Measurements from ENCODE around the gene CELA1.
"Not testable (repeated sequence)": the region's sequence is repeated elsewhere in the genome, so short reads cannot be mapped to it uniquely, and the experiment has no call there.

The CELA1 gene

GRCh38 chr12:51320695-51321320 is 25.7 kb downstream of the CELA1 start:
- H3K27me3 ChIP-seq (replicated peaks; ENCODE audit: control insufficient read depth, insufficient read depth, low read length, poor library complexity, severe bottlenecking), result no peaks in the 10 kb centered on the region
- no peaks in the 10 kb centered on the region for H3K36me3 ChIP-seq (ENCODE audit: control insufficient read depth, insufficient read depth, low read length)
- peak overlapping the region; percentile 94 for H3K27ac ChIP-seq (ENCODE audit: insufficient read depth, low read length, poor library complexity, severe bottlenecking)
- H3K4me1 ChIP-seq (ENCODE audit: control insufficient read depth, insufficient read depth, low read length, poor library complexity, severe bottlenecking), result peaks cover 71% of the 10 kb centered on the region
- no peak for DNase-seq
- H3K9me3 ChIP-seq (ENCODE audit: control insufficient read depth, low read length), result no peaks in the 10 kb centered on the region
- peak overlapping the region; percentile 68 for H3K4me3 ChIP-seq (ENCODE audit: insufficient read depth, low read depth, low read length, poor library complexity, severe bottlenecking)

GRCh38 chr12:51320311-51320694 is 26.2 kb downstream of the CELA1 start:
- DNase-seq, result no peak
- Histone ChIP-seq H3K4me1 (ENCODE audit: control insufficient read depth, insufficient read depth, low read length, poor library complexity, severe bottlenecking) (peaks cover 75% of the 10 kb centered on the region), H3K27ac (ENCODE audit: insufficient read depth, low read length, poor library complexity, severe bottlenecking) (peak overlapping the region; percentile 94)

GRCh38 chr12:51318846-51319599 is 27.5 kb downstream of the CELA1 start:
- H3K36me3 ChIP-seq (ENCODE audit: control insufficient read depth, insufficient read depth, low read length), result peaks cover 3% of the 10 kb centered on the region
- peaks cover 66% of the 10 kb centered on the region for H3K4me1 ChIP-seq (ENCODE audit: control insufficient read depth, insufficient read depth, low read length, poor library complexity, severe bottlenecking)
- H3K9me3 ChIP-seq (ENCODE audit: control insufficient read depth, low read length), result no peaks in the 10 kb centered on the region
- peak overlapping the region; percentile 35 for H3K4me3 ChIP-seq (ENCODE audit: insufficient read depth, low read depth, low read length, poor library complexity, severe bottlenecking)
- peak overlapping the region; percentile 94 for H3K27ac ChIP-seq (ENCODE audit: insufficient read depth, low read length, poor library complexity, severe bottlenecking)
- peak in 2 of 3 donors; percentile 17 to 26 for DNase-seq
- H3K27me3 ChIP-seq (replicated peaks; ENCODE audit: control insufficient read depth, insufficient read depth, low read length, poor library complexity, severe bottlenecking), result no peaks in the 10 kb centered on the region

More at GRCh38 chr12:51320311-51320694, 26.2 kb downstream of the CELA1 start:
- Histone ChIP-seq H3K36me3 (ENCODE audit: control insufficient read depth, insufficient read depth, low read length) (peaks cover 3% of the 10 kb centered on the region), H3K27me3 (replicated peaks; ENCODE audit: control insufficient read depth, insufficient read depth, low read length, poor library complexity, severe bottlenecking) (no peaks in the 10 kb centered on the region), H3K4me3 (ENCODE audit: insufficient read depth, low read depth, low read length, poor library complexity, severe bottlenecking) (peak overlapping the region; percentile 68), H3K9me3 (ENCODE audit: control insufficient read depth, low read length) (no peaks in the 10 kb centered on the region)

GRCh38 chr12:51318057-51318806 is 28.2 kb downstream of the CELA1 start:
- peak in 1 of 3 donors; percentile 7 for DNase-seq
- not testable (repeated sequence) for H3K9me3 ChIP-seq (ENCODE audit: control insufficient read depth, low read length); H3K27me3 ChIP-seq (replicated peaks; ENCODE audit: control insufficient read depth, insufficient read depth, low read length, poor library complexity, severe bottlenecking); H3K36me3 ChIP-seq (ENCODE audit: control insufficient read depth, insufficient read depth, low read length)
- Histone ChIP-seq H3K4me1 (ENCODE audit: control insufficient read depth, insufficient read depth, low read length, poor library complexity, severe bottlenecking) (peaks cover 62% of the 10 kb centered on the region), H3K27ac (ENCODE audit: insufficient read depth, low read length, poor library complexity, severe bottlenecking) (peak overlapping the region; percentile 94), H3K4me3 (ENCODE audit: insufficient read depth, low read depth, low read length, poor library complexity, severe bottlenecking) (peak overlapping the region; percentile 35)

GRCh38 chr12:51311389-51311788 is 35.1 kb downstream of the CELA1 start:
- Histone ChIP-seq H3K4me1 (ENCODE audit: control insufficient read depth, insufficient read depth, low read length, poor library complexity, severe bottlenecking) (peaks cover 33% of the 10 kb centered on the region), H3K36me3 (ENCODE audit: control insufficient read depth, insufficient read depth, low read length) (peaks cover 44% of the 10 kb centered on the region), H3K9me3 (ENCODE audit: control insufficient read depth, low read length) (no peaks in the 10 kb centered on the region), H3K27me3 (replicated peaks; ENCODE audit: control insufficient read depth, insufficient read depth, low read length, poor library complexity, severe bottlenecking) (no peaks in the 10 kb centered on the region), H3K4me3 (ENCODE audit: insufficient read depth, low read depth, low read length, poor library complexity, severe bottlenecking) (no peak overlapping the region), H3K27ac (ENCODE audit: insufficient read depth, low read length, poor library complexity, severe bottlenecking) (peak overlapping the region; percentile 25)
- no peak for DNase-seq

- Histone ChIP-seq H3K4me3 (ENCODE audit: insufficient read depth, low read depth, low read length, poor library complexity, severe bottlenecking) (no peak overlapping the region), H3K36me3 (ENCODE audit: control insufficient read depth, insufficient read depth, low read length) (peaks cover 60% of the 10 kb centered on the region), H3K9me3 (ENCODE audit: control insufficient read depth, low read length) (no peaks in the 10 kb centered on the region), H3K4me1 (ENCODE audit: control insufficient read depth, insufficient read depth, low read length, poor library complexity, severe bottlenecking) (peaks cover 19% of the 10 kb centered on the region), H3K27ac (ENCODE audit: insufficient read depth, low read length, poor library complexity, severe bottlenecking) (no peak overlapping the region), H3K27me3 (replicated peaks; ENCODE audit: control insufficient read depth, insufficient read depth, low read length, poor library complexity, severe bottlenecking) (no peaks in the 10 kb centered on the region)
- no peak for DNase-seq
Observed at GRCh38 chr12:51307655-51308593, 38.6 kb downstream of the CELA1 start.

- Histone ChIP-seq H3K27ac (ENCODE audit: insufficient read depth, low read length, poor library complexity, severe bottlenecking) (no peak overlapping the region), H3K27me3 (replicated peaks; ENCODE audit: control insufficient read depth, insufficient read depth, low read length, poor library complexity, severe bottlenecking) (no peaks in the 10 kb centered on the region), H3K36me3 (ENCODE audit: control insufficient read depth, insufficient read depth, low read length) (peaks cover 67% of the 10 kb centered on the region), H3K4me3 (ENCODE audit: insufficient read depth, low read depth, low read length, poor library complexity, severe bottlenecking) (no peak overlapping the region), H3K4me1 (ENCODE audit: control insufficient read depth, insufficient read depth, low read length, poor library complexity, severe bottlenecking) (peaks cover 19% of the 10 kb centered on the region), H3K9me3 (ENCODE audit: control insufficient read depth, low read length) (no peaks in the 10 kb centered on the region)
- DNase-seq, result no peak
Observed at GRCh38 chr12:51306507-51306906, 40.0 kb downstream of the CELA1 start.

- DNase-seq; H3K27ac ChIP-seq (ENCODE audit: insufficient read depth, low read length, poor library complexity, severe bottlenecking); H3K4me3 ChIP-seq (ENCODE audit: insufficient read depth, low read depth, low read length, poor library complexity, severe bottlenecking); H3K9me3 ChIP-seq (ENCODE audit: control insufficient read depth, low read length); H3K27me3 ChIP-seq (replicated peaks; ENCODE audit: control insufficient read depth, insufficient read depth, low read length, poor library complexity, severe bottlenecking); H3K4me1 ChIP-seq (ENCODE audit: control insufficient read depth, insufficient read depth, low read length, poor library complexity, severe bottlenecking): not testable (repeated sequence)
- H3K36me3 ChIP-seq (ENCODE audit: control insufficient read depth, insufficient read depth, low read length), result peaks cover 76% of the 10 kb centered on the region
Observed at GRCh38 chr12:51300768-51301167, 45.7 kb downstream of the CELA1 start.

GRCh38 chr12:51295651-51296050 is 50.8 kb downstream of the CELA1 start:
- Histone ChIP-seq H3K4me3 (ENCODE audit: insufficient read depth, low read depth, low read length, poor library complexity, severe bottlenecking) (no peak overlapping the region), H3K27ac (ENCODE audit: insufficient read depth, low read length, poor library complexity, severe bottlenecking) (no peak overlapping the region), H3K9me3 (ENCODE audit: control insufficient read depth, low read length) (no peaks in the 10 kb centered on the region), H3K27me3 (replicated peaks; ENCODE audit: control insufficient read depth, insufficient read depth, low read length, poor library complexity, severe bottlenecking) (no peaks in the 10 kb centered on the region), H3K36me3 (ENCODE audit: control insufficient read depth, insufficient read depth, low read length) (peaks cover 70% of the 10 kb centered on the region), H3K4me1 (ENCODE audit: control insufficient read depth, insufficient read depth, low read length, poor library complexity, severe bottlenecking) (no peaks in the 10 kb centered on the region)
- no peak for DNase-seq
